LNCAP (cell line): ENCODE measurements around the gene ALDH9A1.

Experiments used
- CTCF ChIP-seq: fragments of 450-650 bp; IDR thresholded peaks from 2 replicates; pipeline ENCODE4 v1.5.1; 2017; ENCODE audit warnings: mild to moderate bottlenecking

The ALDH9A1 gene

GRCh38 chr1:165645654-165646366 is 52.6 kb downstream of the ALDH9A1 start:
- TF ChIP-seq CTCF = no peak

- TF ChIP-seq CTCF = no peak
Observed at GRCh38 chr1:165644064-165644735, 54.2 kb downstream of the ALDH9A1 start.

- no peak for TF ChIP-seq CTCF
Observed at GRCh38 chr1:165641231-165641987, 57.0 kb downstream of the ALDH9A1 start.

GRCh38 chr1:165639821-165640623 is 58.3 kb downstream of the ALDH9A1 start:
- TF ChIP-seq CTCF = no peak

GRCh38 chr1:165637427-165637826 is 60.9 kb downstream of the ALDH9A1 start:
- TF ChIP-seq CTCF = no peak

- TF ChIP-seq CTCF = no peak
Observed at GRCh38 chr1:165635823-165636222, 62.5 kb downstream of the ALDH9A1 start.

GRCh38 chr1:165635329-165635728 is 63.0 kb downstream of the ALDH9A1 start:
- TF ChIP-seq CTCF = no peak
